EH (cell line): ENCODE data around the gene RELL2.
"Not testable (repeated sequence)": the region's sequence is repeated elsewhere in the genome, so short reads cannot be mapped to it uniquely, and the experiment has no call there.

Experiments
- DNase-seq: peaks from one replicate; pipeline ENCODE4 v3.0.0-alpha.2; 2015; ENCODE audit warnings: low read depth

Gene RELL2

GRCh38 chr5:141636413-141637122 lies at the start of gene RELL2, which contains the start of gene HDAC3:
RELL2 (plus strand) TSS chr5:141636997; CDS start chr5:141638226, 1,229 bp downstream.
HDAC3 (minus strand) TSS chr5:141636849; CDS start chr5:141636790, 59 bp downstream.
- DNase-seq = peak; percentile 90

GRCh38 chr5:141590127-141590526 lies 46.7 kb upstream of the RELL2 start:
- DNase-seq = no peak

GRCh38 chr5:141596867-141597266 lies 39.9 kb upstream of the RELL2 start:
- DNase-seq = no peak

GRCh38 chr5:141597394-141597793 lies 39.4 kb upstream of the RELL2 start:
- no peak for DNase-seq

GRCh38 chr5:141597814-141598213 lies 39.0 kb upstream of the RELL2 start:
- no peak for DNase-seq

GRCh38 chr5:141598391-141599345 lies 38.1 kb upstream of the RELL2 start:
- peak; percentile 55 for DNase-seq

- no peak for DNase-seq
Measured at GRCh38 chr5:141602606-141603005, 34.2 kb upstream of the RELL2 start.

GRCh38 chr5:141603923-141604717 lies 32.7 kb upstream of the RELL2 start:
- peak; percentile 94 for DNase-seq

GRCh38 chr5:141605523-141606277 lies 31.1 kb upstream of the RELL2 start:
- no peak for DNase-seq

GRCh38 chr5:141608046-141608445 lies 28.8 kb upstream of the RELL2 start:
- DNase-seq = no peak

GRCh38 chr5:141608557-141608956 lies 28.2 kb upstream of the RELL2 start:
- DNase-seq = no peak

GRCh38 chr5:141609044-141609443 lies 27.8 kb upstream of the RELL2 start:
- DNase-seq = no peak

GRCh38 chr5:141609921-141610320 lies 26.9 kb upstream of the RELL2 start:
- not testable (repeated sequence) for DNase-seq

- peak; percentile 13 for DNase-seq
Measured at GRCh38 chr5:141611289-141611688, 25.5 kb upstream of the RELL2 start.

GRCh38 chr5:141613344-141613743 lies 23.5 kb upstream of the RELL2 start:
- DNase-seq = no peak

GRCh38 chr5:141615991-141616720 lies 20.6 kb upstream of the RELL2 start:
- no peak for DNase-seq

- peak; percentile 42 for DNase-seq
Measured at GRCh38 chr5:141617128-141617527, 19.7 kb upstream of the RELL2 start.

- DNase-seq = peak; percentile 47
Measured at GRCh38 chr5:141617682-141618029, 19.1 kb upstream of the RELL2 start.

GRCh38 chr5:141618030-141618803 lies 18.6 kb upstream of the RELL2 start:
- peak; percentile 53 for DNase-seq
